ENCODE data around the gene SORCS3. TPM values are rescaled to one million over a fixed set of nuclear protein-coding genes. Genes with fewer than 3 reads are reported as not detected.

Gene SORCS3
- total RNA-seq, 1 donor from 2014 or later, result not detected

- no peak for DNase-seq
- H3K4me1 Mint-ChIP-seq, result peaks cover 2% of the 10 kb centered on the region
- no peak overlapping the region for H3K4me3 Mint-ChIP-seq
- POLR2A ChIA-PET, result no interaction called here
- intact Hi-C loops (cut with micrococcal nuclease), result no loop called here
- CTCF ChIA-PET, result no interaction called here
- no peaks in the 10 kb centered on the region for H3K36me3 Mint-ChIP-seq (ENCODE audit: low read depth)
- no peaks in the 10 kb centered on the region for H3K9me3 Mint-ChIP-seq
- no peak for ATAC-seq (ENCODE audit: low read depth)
- H3K27me3 Mint-ChIP-seq, result peaks cover 53% of the 10 kb centered on the region
- TF ChIP-seq CTCF (IDR thresholded peaks at IDR 0.05), result no peak
- H3K27ac Mint-ChIP-seq, result no peak overlapping the region
These were observed 527 bp upstream of the SORCS3 start for GRCh38 chr10:104640339-104641186.

- Mint-ChIP-seq H3K36me3 (ENCODE audit: low read depth) (no peaks in the 10 kb centered on the region), H3K4me3 (no peak overlapping the region), H3K9me3 (no peaks in the 10 kb centered on the region), H3K27ac (no peak overlapping the region), H3K27me3 (peaks cover 60% of the 10 kb centered on the region), H3K4me1 (peaks cover 2% of the 10 kb centered on the region)
- no peak for TF ChIP-seq CTCF (IDR thresholded peaks at IDR 0.05)
- ChIA-PET POLR2A (no interaction called here), CTCF (no interaction called here)
- DNase-seq, result no peak
- intact Hi-C loops (cut with micrococcal nuclease), result no loop called here
- ATAC-seq (ENCODE audit: low read depth), result no peak
These were observed 1.0 kb downstream of the SORCS3 start for GRCh38 chr10:104641937-104642657.

GRCh38 chr10:104642658-104643302 is 1.7 kb downstream of the SORCS3 start:
- Mint-ChIP-seq H3K4me1 (peaks cover 2% of the 10 kb centered on the region), H3K9me3 (no peaks in the 10 kb centered on the region), H3K36me3 (ENCODE audit: low read depth) (no peaks in the 10 kb centered on the region), H3K27me3 (peaks cover 58% of the 10 kb centered on the region), H3K4me3 (no peak overlapping the region), H3K27ac (no peak overlapping the region)
- POLR2A ChIA-PET, result no interaction called here
- ATAC-seq (ENCODE audit: low read depth), result no peak
- CTCF ChIA-PET, result no interaction called here
- no peak for TF ChIP-seq CTCF (IDR thresholded peaks at IDR 0.05)
- intact Hi-C loops (cut with micrococcal nuclease), result no loop called here
- no peak for DNase-seq

GRCh38 chr10:104643303-104643663 is 2.2 kb downstream of the SORCS3 start:
- ChIA-PET CTCF (no interaction called here), POLR2A (no interaction called here)
- H3K36me3 Mint-ChIP-seq (ENCODE audit: low read depth), result no peaks in the 10 kb centered on the region
- intact Hi-C loops (cut with micrococcal nuclease), result no loop called here
- no peak overlapping the region for H3K27ac Mint-ChIP-seq
- DNase-seq, result no peak
- peaks cover 56% of the 10 kb centered on the region for H3K27me3 Mint-ChIP-seq
- no peak overlapping the region for H3K4me3 Mint-ChIP-seq
- no peak for ATAC-seq (ENCODE audit: low read depth)
- H3K9me3 Mint-ChIP-seq, result no peaks in the 10 kb centered on the region
- TF ChIP-seq CTCF (IDR thresholded peaks at IDR 0.05), result no peak
- peaks cover 2% of the 10 kb centered on the region for H3K4me1 Mint-ChIP-seq

GRCh38 chr10:104646146-104646545 is 5.1 kb downstream of the SORCS3 start:
- ChIA-PET CTCF (no interaction called here), POLR2A (no interaction called here)
- no peaks in the 10 kb centered on the region for H3K9me3 Mint-ChIP-seq
- H3K27me3 Mint-ChIP-seq, result peaks cover 49% of the 10 kb centered on the region
- DNase-seq (no peak), ATAC-seq (ENCODE audit: low read depth) (no peak)
- no peak for TF ChIP-seq CTCF (IDR thresholded peaks at IDR 0.05)
- H3K36me3 Mint-ChIP-seq (ENCODE audit: low read depth), result no peaks in the 10 kb centered on the region
- H3K27ac Mint-ChIP-seq, result no peak overlapping the region
- no peaks in the 10 kb centered on the region for H3K4me1 Mint-ChIP-seq
- intact Hi-C loops (cut with micrococcal nuclease), result no loop called here
- H3K4me3 Mint-ChIP-seq, result no peak overlapping the region
